HEK293 (cell line): ENCODE results near the gene MAPK14.
A peak's percentile ranks its signal among the peaks of the same experiment; 100 is the strongest.

Experiments
- CTCF ChIA-PET: fragments of 350-600 bp; formaldehyde crosslinking; extraction: SDS; loops from one replicate; lab custom pipeline; 2021; ENCODE audit warnings: antibody characterized with exemption; lab: Yijun Ruan, JAX
- POLR2A ChIA-PET: fragments of 300-600 bp; formaldehyde crosslinking; extraction: SDS; loops from one replicate; lab custom pipeline; 2020; ENCODE audit warnings: antibody characterized with exemption, inconsistent platforms; lab: Yijun Ruan, JAX
- H3K27ac ChIP-seq: fragments of 200-500 bp; sonication (Bioruptor generic); 2 replicates; pipeline ENCODE4 v1.5.1; 2014; ENCODE audit warnings: low read depth, low read length, control low read depth, inconsistent platforms; ENCODE audit errors: extremely low read depth
- H3K36me3 ChIP-seq, 2 experiments: fragments of 200-500 bp in 1 of 2; sonication (Bioruptor generic) in 1 of 2; 1 replicate in 1 of 2; 2 replicates in 1 of 2; pipeline ENCODE4 v1.5.1; 2014 to 2017; ENCODE audit warnings: inconsistent platforms in 2 of 2, low read length in 2 of 2; ENCODE audit not compliant: control insufficient read depth in 2 of 2, insufficient read depth in 1 of 2
- H3K4me1 ChIP-seq: fragments of 200-500 bp; sonication (Bioruptor generic); 2 replicates; pipeline ENCODE4 v1.5.1; 2014; ENCODE audit warnings: mild to moderate bottlenecking, low read length, inconsistent platforms; ENCODE audit not compliant: control insufficient read depth, insufficient read depth
- H3K4me3 ChIP-seq: 2 replicates; pipeline ENCODE4 v1.5.1; 2011; ENCODE audit warnings: low read depth, mild to moderate bottlenecking, control low read depth, low read length, moderate library complexity
- H3K9me3 ChIP-seq: fragments of 200-500 bp; sonication (Bioruptor generic); 2 replicates; pipeline ENCODE4 v1.5.1; 2014; ENCODE audit warnings: low read depth, low read length, inconsistent platforms; ENCODE audit not compliant: control insufficient read depth, insufficient read depth
- BCL11B ChIP-seq: fragments of 450-650 bp; formaldehyde crosslinking; IDR thresholded peaks from 2 replicates; pipeline ENCODE4 v1.5.1; 2016; ENCODE audit warnings: low read depth, missing biosample characterization, missing genetic modification characterization
- RBAK ChIP-seq: fragments of 450-650 bp; formaldehyde crosslinking; IDR thresholded peaks from 2 replicates; pipeline ENCODE4 v1.5.1; 2016; ENCODE audit warnings: missing biosample characterization, missing genetic modification characterization
- SCRT2 ChIP-seq: fragments of 450-650 bp; formaldehyde crosslinking; IDR thresholded peaks from 2 replicates; pipeline ENCODE4 v1.5.1; 2016; ENCODE audit warnings: missing biosample characterization, missing genetic modification characterization
- SP7 ChIP-seq: fragments of 450-650 bp; formaldehyde crosslinking; IDR thresholded peaks from 2 replicates; pipeline ENCODE4 v1.5.1; 2016; ENCODE audit warnings: missing biosample characterization, missing genetic modification characterization
- ZBTB17 ChIP-seq: fragments of 450-650 bp; formaldehyde crosslinking; IDR thresholded peaks from 2 replicates; pipeline ENCODE4 v1.5.1; 2016; ENCODE audit warnings: missing biosample characterization, missing genetic modification characterization
- ZNF138 ChIP-seq: fragments of 450-650 bp; formaldehyde crosslinking; IDR thresholded peaks from 2 replicates; pipeline ENCODE4 v1.5.1; 2016; ENCODE audit warnings: missing biosample characterization, missing genetic modification characterization, borderline replicate concordance
- ZNF146 ChIP-seq: fragments of 450-650 bp; formaldehyde crosslinking; IDR thresholded peaks from 2 replicates; pipeline ENCODE4 v1.5.1; 2016; ENCODE audit warnings: missing biosample characterization, missing genetic modification characterization
- ZNF202 ChIP-seq: fragments of 450-650 bp; formaldehyde crosslinking; IDR thresholded peaks from 2 replicates; pipeline ENCODE4 v1.5.1; 2016; ENCODE audit warnings: missing biosample characterization, missing genetic modification characterization, borderline replicate concordance
- ZNF280D ChIP-seq: fragments of 450-650 bp; formaldehyde crosslinking; IDR thresholded peaks from 2 replicates; pipeline ENCODE4 v1.5.1; 2016; ENCODE audit warnings: missing biosample characterization, missing genetic modification characterization
- ZNF362 ChIP-seq: fragments of 450-650 bp; formaldehyde crosslinking; IDR thresholded peaks from 2 replicates; pipeline ENCODE4 v1.5.1; 2016; ENCODE audit warnings: missing biosample characterization, missing genetic modification characterization
- ZNF366 ChIP-seq: fragments of 450-650 bp; formaldehyde crosslinking; conservative IDR thresholded peaks from 2 replicates; pipeline ENCODE4 v1.5.1; 2016; ENCODE audit warnings: missing biosample characterization, missing genetic modification characterization
- ZNF37A ChIP-seq: fragments of 450-650 bp; IDR thresholded peaks from 2 replicates; pipeline ENCODE4 v1.5.1; 2018; ENCODE audit warnings: missing biosample characterization, missing genetic modification characterization
- ZNF48 ChIP-seq: fragments of 450-650 bp; formaldehyde crosslinking; IDR thresholded peaks from 2 replicates; pipeline ENCODE4 v1.5.1; 2016; ENCODE audit warnings: missing biosample characterization, missing genetic modification characterization
- ZNF555 ChIP-seq: fragments of 450-650 bp; formaldehyde crosslinking; conservative IDR thresholded peaks from 2 replicates; pipeline ENCODE4 v1.5.1; 2017; ENCODE audit warnings: missing biosample characterization, mild to moderate bottlenecking, missing genetic modification characterization, inconsistent platforms
- ZNF571 ChIP-seq: fragments of 450-650 bp; formaldehyde crosslinking; IDR thresholded peaks from 2 replicates; pipeline ENCODE4 v1.5.0; 2017; ENCODE audit warnings: missing biosample characterization, missing genetic modification characterization
- ZNF660 ChIP-seq: fragments of 450-650 bp; IDR thresholded peaks from 2 replicates; pipeline ENCODE4 v1.5.1; 2018; ENCODE audit warnings: missing biosample characterization, mild to moderate bottlenecking, missing genetic modification characterization
- ZNF776 ChIP-seq: fragments of 450-650 bp; formaldehyde crosslinking; IDR thresholded peaks from 2 replicates; pipeline ENCODE4 v1.5.0; 2017; ENCODE audit warnings: missing biosample characterization, missing genetic modification characterization, borderline replicate concordance

Gene MAPK14

GRCh38 chr6:36088204-36088603 lies 60.6 kb downstream of the MAPK14 start (continued):
- TF ChIP-seq ZNF280D (tag by site-specific recombination) (0 out of 2 replicates have a peak, but pooled peaks have one; percentile 14), BCL11B (tag by site-specific recombination) (0 out of 2 replicates have a peak, but pooled peaks have one; percentile 45), ZNF362 (tag by site-specific recombination) (0 out of 2 replicates have a peak, but pooled peaks have one; percentile 15), SP7 (tag by site-specific recombination) (peak; percentile 53; the same call in 1 of the 2 replicates), ZNF366 (tag by site-specific recombination) (peak; percentile 43; the same call in 1 of the 2 replicates), ZNF37A (0 out of 2 replicates have a peak, but pooled peaks have one; percentile 52), ZNF660 (tag by site-specific recombination) (0 out of 2 replicates have a peak, but pooled peaks have one; percentile 55), ZBTB17 (peak; percentile 33; the same call in 1 of the 2 replicates), ZNF202 (tag by site-specific recombination) (0 out of 2 replicates have a peak, but pooled peaks have one; percentile 16), ZNF571 (tag by site-specific recombination) (0 out of 2 replicates have a peak, but pooled peaks have one; percentile 40)

- POLR2A ChIA-PET: interaction anchor here (1.4 kb wide), 1 partner anchor 61 kb away, joined by 6 read pairs; the partner anchor contains the start of gene MAPK14
- H3K36me3 ChIP-seq: peaks cover 0 to 19% of the 10 kb centered on the region in 2 experiments; a peak in 2 of 3 replicates
- CTCF ChIA-PET: interaction anchor here (0.8 to 1.2 kb wide), 2 partner anchors 17 to 62 kb away, joined by 3 to 4 read pairs; no protein-coding TSS in a partner anchor
Measured at GRCh38 chr6:36089048-36089447, 61.4 kb downstream of the MAPK14 start.

GRCh38 chr6:36094238-36094637 lies 66.6 kb downstream of the MAPK14 start:
- peak; percentile 34; the same call in 1 of the 2 replicates for TF ChIP-seq SCRT2 (tag by site-specific recombination)
- TF ChIP-seq RBAK (tag by site-specific recombination): no peak
- TF ChIP-seq, all 188 proteins: peak for 1
- Histone ChIP-seq H3K36me3 (peaks cover 0 to 36% of the 10 kb centered on the region in 2 experiments; a peak in 2 of 3 replicates), H3K27ac (no peak overlapping the region), H3K4me1 (no peaks in the 10 kb centered on the region), H3K9me3 (no peaks in the 10 kb centered on the region), H3K4me3 (no peak overlapping the region)
- POLR2A ChIA-PET: interaction anchor here (0.7 to 3.6 kb wide), 2 partner anchors 60 to 66 kb away, joined by 3 to 32 read pairs; partner anchors contain the start of gene MAPK14
- CTCF ChIA-PET: interaction anchor here (0.6 to 7.1 kb wide), 44 partner anchors 10 to 357 kb away, joined by 3 to 232 read pairs (median 6); partner anchors contain the start of genes ARMC12, MAPK14, SLC26A8 and SRPK1

More at GRCh38 chr6:36089048-36089447, 61.4 kb downstream of the MAPK14 start:
- H3K4me3 ChIP-seq: no peak overlapping the region
- TF ChIP-seq ZNF776: no peak
- TF ChIP-seq BCL11B (tag by site-specific recombination): no peak
- TF ChIP-seq ZNF48 (tag by site-specific recombination): no peak
- TF ChIP-seq ZNF138 (tag by site-specific recombination): no peak
- no peak for TF ChIP-seq ZNF555 (tag by site-specific recombination)
- peak; percentile 88 for TF ChIP-seq ZNF146 (tag by site-specific recombination)
- no peak overlapping the region for H3K27ac ChIP-seq
- no peaks in the 10 kb centered on the region for H3K9me3 ChIP-seq
- no peaks in the 10 kb centered on the region for H3K4me1 ChIP-seq
